GM18861 (cell line): ENCODE measurements around the gene ANKRD35.
"Not testable (repeated sequence)": the region's sequence is repeated elsewhere in the genome, so short reads cannot be mapped to it uniquely, and the experiment has no call there.

Experiments used
- ATAC-seq: cut with Tn5 transposase; IDR thresholded peaks from one replicate; pipeline ENCODE4 v1.9.1; 2021; ENCODE audit not compliant: unreplicated experiment

ANKRD35 gene, protein sequence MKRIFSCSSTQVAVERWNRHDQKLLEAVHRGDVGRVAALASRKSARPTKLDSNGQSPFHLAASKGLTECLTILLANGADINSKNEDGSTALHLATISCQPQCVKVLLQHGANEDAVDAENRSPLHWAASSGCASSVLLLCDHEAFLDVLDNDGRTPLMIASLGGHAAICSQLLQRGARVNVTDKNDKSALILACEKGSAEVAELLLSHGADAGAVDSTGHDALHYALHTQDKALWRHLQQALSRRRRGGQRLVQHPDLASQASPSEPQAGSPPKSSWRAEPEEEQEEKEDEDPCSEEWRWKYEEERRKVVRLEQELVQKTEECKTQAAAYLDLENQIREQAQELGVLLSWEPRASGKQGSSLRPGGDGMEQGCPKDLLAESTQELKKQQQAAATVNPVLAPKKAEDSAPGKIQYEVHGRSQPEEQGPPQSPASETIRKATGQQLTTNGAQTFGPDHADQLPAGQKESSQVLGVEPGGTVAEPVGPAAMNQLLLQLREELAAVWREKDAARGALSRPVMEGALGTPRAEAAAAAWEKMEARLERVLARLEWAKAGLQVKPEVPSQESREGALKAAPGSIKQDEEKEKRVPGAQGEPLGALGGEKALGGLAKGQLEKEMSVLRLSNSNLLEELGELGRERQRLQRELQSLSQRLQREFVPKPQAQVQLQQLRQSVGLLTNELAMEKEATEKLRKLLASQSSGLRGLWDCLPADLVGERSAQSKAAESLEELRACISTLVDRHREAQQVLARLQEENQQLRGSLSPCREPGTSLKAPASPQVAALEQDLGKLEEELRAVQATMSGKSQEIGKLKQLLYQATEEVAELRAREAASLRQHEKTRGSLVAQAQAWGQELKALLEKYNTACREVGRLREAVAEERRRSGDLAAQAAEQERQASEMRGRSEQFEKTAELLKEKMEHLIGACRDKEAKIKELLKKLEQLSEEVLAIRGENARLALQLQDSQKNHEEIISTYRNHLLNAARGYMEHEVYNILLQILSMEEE

GRCh38 chr1:145885738-145886287 is at the start of gene ANKRD35:
Gene ANKRD35 (minus strand): TSS chr1:145885866. CDS start chr1:145885758, 108 bp downstream.
- ATAC-seq = peak; percentile 93

- ATAC-seq = not testable (repeated sequence)
Measured at GRCh38 chr1:145932522-145933009, 46.9 kb upstream of the ANKRD35 start.

GRCh38 chr1:145927916-145928643 is 42.4 kb upstream of the ANKRD35 start:
- no peak for ATAC-seq

- peak; percentile 95 for ATAC-seq
Measured at GRCh38 chr1:145927063-145927886, 41.6 kb upstream of the ANKRD35 start, which contains the start of gene RBM8A. Gene RBM8A (minus strand): TSS chr1:145927484. CDS start chr1:145927426, 58 bp downstream.

GRCh38 chr1:145926686-145927062 is 41.0 kb upstream of the ANKRD35 start:
- no peak for ATAC-seq

DNA sequence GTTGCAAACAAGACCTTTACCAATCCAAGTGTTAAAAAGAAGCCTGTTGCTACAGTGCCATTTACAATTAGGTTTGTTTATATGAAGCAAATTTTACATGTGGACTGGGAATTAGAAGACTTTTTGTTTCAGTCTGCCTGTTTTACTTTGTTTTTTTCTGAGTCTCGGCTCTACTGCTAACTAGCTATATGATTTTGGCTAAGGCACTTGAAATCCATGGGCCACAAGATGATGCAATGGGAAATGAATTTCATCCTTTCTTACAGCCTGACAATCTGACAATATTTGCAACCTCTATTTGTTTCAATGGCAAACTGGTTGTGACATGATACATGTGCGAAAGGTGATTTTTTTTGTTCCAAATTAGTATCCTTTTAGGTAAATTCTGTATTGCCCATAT is 36.6 kb upstream of the ANKRD35 start:
- no peak for ATAC-seq

- not testable (repeated sequence) for ATAC-seq
Measured at GRCh38 chr1:145920297-145920696, 34.6 kb upstream of the ANKRD35 start.

DNA sequence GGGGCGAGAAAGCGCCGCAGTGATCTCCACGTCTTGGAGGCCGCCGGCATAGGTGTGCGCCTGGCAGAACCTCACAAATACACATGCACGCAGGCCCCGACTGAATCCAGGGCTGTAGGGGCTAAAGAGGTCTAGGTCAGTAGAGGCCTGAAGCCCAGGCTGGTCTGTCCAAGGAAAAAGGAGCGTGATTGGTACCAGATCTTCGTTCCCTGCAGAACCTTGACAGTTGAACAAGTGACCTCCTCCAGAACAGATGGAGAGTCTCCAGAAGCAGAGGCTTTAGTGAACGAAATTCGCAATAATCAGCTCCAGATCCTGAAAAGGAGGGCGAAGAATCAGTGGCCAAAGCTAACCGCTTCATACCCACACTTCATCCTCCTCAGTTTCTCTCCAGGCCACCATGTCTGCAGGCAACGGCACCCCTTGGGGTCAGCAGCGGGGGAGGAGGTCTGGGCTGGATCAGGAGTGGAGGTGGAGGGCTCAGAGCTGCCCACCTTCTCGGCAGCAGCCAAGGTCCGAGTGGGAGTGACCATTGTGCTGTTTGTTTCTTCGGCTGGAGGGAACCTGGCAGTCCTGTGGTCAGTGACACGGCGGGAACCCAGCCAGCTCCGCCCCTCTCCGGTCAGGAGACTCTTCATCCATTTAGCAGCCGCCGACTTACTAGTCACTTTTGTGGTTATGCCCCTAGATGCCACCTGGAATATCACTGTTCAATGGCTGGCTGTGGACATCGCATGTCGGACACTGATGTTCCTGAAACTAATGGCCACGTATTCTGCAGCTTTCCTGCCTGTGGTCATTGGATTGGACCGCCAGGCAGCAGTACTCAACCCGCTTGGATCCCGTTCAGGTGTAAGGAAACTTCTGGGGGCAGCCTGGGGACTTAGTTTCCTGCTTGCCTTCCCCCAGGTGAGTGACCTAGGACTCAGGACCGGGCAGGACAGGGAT is 33.6 kb upstream of the ANKRD35 start:
- ATAC-seq = peak; percentile 18

- peak; percentile 72 for ATAC-seq
Measured at GRCh38 chr1:145918144-145918991, 32.7 kb upstream of the ANKRD35 start, which contains the start of gene PEX11B. Gene PEX11B (minus strand): TSS chr1:145918717. CDS start chr1:145918688, 29 bp downstream.

DNA sequence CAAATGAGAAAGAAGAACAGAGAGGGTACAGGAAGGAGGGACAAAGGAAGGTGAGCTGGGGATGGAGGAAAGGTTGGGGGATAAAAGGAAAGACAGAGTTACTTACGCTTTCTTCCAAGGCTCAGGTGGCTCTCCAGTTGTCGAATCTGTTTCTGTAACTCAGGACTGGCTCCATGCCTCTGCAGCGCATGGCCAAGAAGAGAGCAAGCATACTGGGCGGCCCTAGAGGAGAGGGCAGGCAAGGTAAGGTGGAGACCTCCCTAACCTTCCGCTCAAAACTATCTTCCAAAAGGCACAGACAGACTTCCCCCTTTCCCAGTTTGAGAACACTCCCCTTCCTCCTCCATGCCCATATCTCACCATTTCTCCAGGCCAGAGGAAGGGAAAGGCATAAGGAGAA is 31.9 kb upstream of the ANKRD35 start:
- no peak for ATAC-seq

GRCh38 chr1:145916745-145917144 is 31.1 kb upstream of the ANKRD35 start:
- ATAC-seq = no peak

- no peak for ATAC-seq
Measured at GRCh38 chr1:145912128-145912641, 26.5 kb upstream of the ANKRD35 start.

GRCh38 chr1:145908653-145909052 is 23.0 kb upstream of the ANKRD35 start:
- no peak for ATAC-seq

GRCh38 chr1:145906954-145907753 is 21.5 kb upstream of the ANKRD35 start:
- ATAC-seq = no peak

DNA sequence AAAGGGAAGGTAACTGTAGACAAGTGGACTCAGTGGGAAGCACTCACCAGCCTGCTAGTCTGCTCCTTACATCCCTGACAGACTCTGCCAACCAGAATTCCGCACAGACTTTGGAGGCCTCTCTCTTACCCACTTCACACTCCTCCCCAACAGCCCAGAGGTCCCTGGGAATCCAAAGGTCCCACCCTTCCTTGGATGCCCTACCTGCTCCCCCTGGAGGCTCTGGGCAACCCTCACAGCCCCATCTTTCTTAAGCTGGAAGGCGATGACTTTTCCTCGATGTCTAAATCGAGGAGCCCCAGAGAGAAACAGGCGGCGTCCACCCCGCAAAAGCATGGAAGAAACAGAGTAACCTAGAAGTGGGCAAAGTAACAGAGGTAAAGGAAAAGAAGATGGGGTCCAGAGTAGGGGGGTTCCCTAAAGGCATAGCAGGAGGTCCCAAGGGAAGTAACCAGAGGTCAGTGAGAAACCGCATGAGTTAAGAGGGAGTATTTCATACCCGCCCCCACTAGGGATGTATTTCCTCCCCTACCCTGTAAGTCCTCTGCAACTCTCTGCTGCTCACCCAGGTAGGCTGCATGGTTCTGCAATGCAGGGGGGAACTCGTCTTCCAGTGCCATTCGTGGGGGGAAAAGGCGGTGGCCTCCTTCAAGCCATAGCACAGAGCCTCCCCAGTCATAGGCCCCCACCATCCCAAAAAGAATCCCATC is 15.8 kb upstream of the ANKRD35 start:
- no peak for ATAC-seq

GRCh38 chr1:145898756-145899155 is 13.1 kb upstream of the ANKRD35 start:
- no peak for ATAC-seq
